Caco-2 (cell line): Measurements from ENCODE around the gene NFILZ. TPM values are rescaled to one million over a fixed set of nuclear protein-coding genes. Genes with fewer than 3 reads are reported as not detected.

Source experiments
- BruUV-seq: library from RNA; stranded (reverse); fragments of 400-500 nt; replicated peaks from 2 replicates; lab custom pipeline; 2021; lab: Mats Ljungman, UMichigan
- CTCF ChIA-PET: fragments of 300-600 bp; sonication (Branson Sonifier 250); formaldehyde crosslinking; loops from one replicate; lab custom pipeline; 2022; ENCODE audit warnings: antibody characterized with exemption; lab: Charles Lee
- POLR2A ChIA-PET: fragments of 300-600 bp; sonication (Branson Sonifier 250); formaldehyde crosslinking; loops from one replicate; lab custom pipeline; 2022; ENCODE audit warnings: antibody characterized with exemption; lab: Charles Lee
- DNase-seq, 2 experiments: peaks; one replicate each; pipeline versions ENCODE4 v3.0.0 to v3.0.0-alpha.2; 2020 to 2022
- H3K27me3 ChIP-seq: replicated peaks from 2 replicates; pipeline ENCODE4 v1.6.0; 2011; ENCODE audit warnings: low read length; ENCODE audit not compliant: control insufficient read depth, insufficient read depth
- H3K36me3 ChIP-seq: 2 replicates; pipeline ENCODE4 v1.5.1; 2011; ENCODE audit warnings: low read length; ENCODE audit not compliant: control insufficient read depth, insufficient read depth
- H3K4me1 ChIP-seq: fragments of 250-450 bp; sonication (Bioruptor Pico); 2 replicates; pipeline ENCODE4 v1.5.1; 2020; ENCODE audit warnings: mild to moderate bottlenecking
- H3K4me3 ChIP-seq: 2 replicates; pipeline ENCODE4 v1.5.1; 2011; ENCODE audit warnings: low read depth, mild to moderate bottlenecking, control low read depth, low read length
- H3K9me3 ChIP-seq: fragments of 250-450 bp; sonication (Bioruptor Pico); 2 replicates; pipeline ENCODE4 v1.5.1; 2020; ENCODE audit warnings: mild to moderate bottlenecking, moderate library complexity
- H3K27ac Mint-ChIP-seq: one replicate; pipeline ENCODE4 v1.8.0; 2022; ENCODE audit warnings: mixed read lengths; ENCODE audit not compliant: unreplicated experiment
- H3K27me3 Mint-ChIP-seq: one replicate; pipeline ENCODE4 v1.8.0; 2022; ENCODE audit warnings: mixed read lengths; ENCODE audit not compliant: insufficient read depth, unreplicated experiment
- H3K36me3 Mint-ChIP-seq: one replicate; pipeline ENCODE4 v1.8.0; 2022; ENCODE audit warnings: mild to moderate bottlenecking, mixed read lengths; ENCODE audit not compliant: insufficient read depth, unreplicated experiment
- H3K4me1 Mint-ChIP-seq: one replicate; pipeline ENCODE4 v1.8.0; 2022; ENCODE audit warnings: low read depth, mixed read lengths; ENCODE audit not compliant: unreplicated experiment
- H3K4me3 Mint-ChIP-seq: one replicate; pipeline ENCODE4 v1.8.0; 2022; ENCODE audit warnings: mild to moderate bottlenecking, moderate library complexity, mixed read lengths; ENCODE audit not compliant: unreplicated experiment
- H3K9me3 Mint-ChIP-seq: one replicate; pipeline ENCODE4 v1.8.0; 2022; ENCODE audit warnings: mixed read lengths; ENCODE audit not compliant: unreplicated experiment
- CTCF ChIP-seq, 2 experiments: fragments of 200-600 bp in 1 of 2; IDR thresholded peaks; 1 replicate in 1 of 2; 2 replicates in 1 of 2; pipeline versions ENCODE4 v1.5.1 to v1.8.0; 2011 to 2022; ENCODE audit warnings: antibody characterized with exemption in 1 of 2, control low read depth in 1 of 2, inconsistent platforms in 1 of 2, low read depth in 1 of 2, low read length in 1 of 2, mild to moderate bottlenecking in 1 of 2, moderate library complexity in 1 of 2; ENCODE audit not compliant: insufficient read depth in 1 of 2, severe bottlenecking in 1 of 2, unreplicated experiment in 1 of 2
- intact Hi-C: fragments of 100-400 bp; cut with micrococcal nuclease; formaldehyde crosslinking; loops from one replicate; pipeline ENCODE4 v1.10.0; 2022; ENCODE audit not compliant: unreplicated experiment
- total RNA-seq: library from RNA; stranded (reverse); gene quantifications from 2 replicates; pipeline ENCODE4 v1.2.3, GENCODE V29; 2022

Gene NFILZ
- total RNA-seq, 1 experiment from 2014 or later = not detected

GRCh38 chr19:8629184-8629583 is 1.2 kb upstream of the NFILZ start:
- Histone ChIP-seq H3K9me3 (peaks cover 6% of the 10 kb centered on the region; the same call in 1 of the 2 replicates), H3K4me1 (no peaks in the 10 kb centered on the region), H3K36me3 (no peaks in the 10 kb centered on the region), H3K27me3 (no peaks in the 10 kb centered on the region), H3K4me3 (no peak overlapping the region)
- DNase-seq = no peak
- H3K9me3 Mint-ChIP-seq = no peaks in the 10 kb centered on the region
- H3K36me3 Mint-ChIP-seq = no peaks in the 10 kb centered on the region
- no TSS peak for BruUV-seq
- ChIA-PET CTCF (no interaction called here), POLR2A (no interaction called here)
- H3K27me3 Mint-ChIP-seq = no peaks in the 10 kb centered on the region
- H3K4me1 Mint-ChIP-seq = no peaks in the 10 kb centered on the region
- intact Hi-C loops = no loop called here
- H3K4me3 Mint-ChIP-seq = no peak overlapping the region
- H3K27ac Mint-ChIP-seq = no peak overlapping the region
- TF ChIP-seq CTCF (IDR thresholded peaks at IDR 0.05; ENCODE audit: insufficient read depth in 1 of 2, low read depth in 1 of 2, low read length in 1 of 2, severe bottlenecking in 1 of 2, unreplicated experiment in 1 of 2) = no peak

- TF ChIP-seq CTCF (IDR thresholded peaks at IDR 0.05; ENCODE audit: insufficient read depth in 1 of 2, low read depth in 1 of 2, low read length in 1 of 2, severe bottlenecking in 1 of 2, unreplicated experiment in 1 of 2) = no peak
- Histone ChIP-seq H3K4me1 (no peaks in the 10 kb centered on the region), H3K9me3 (peaks cover 6% of the 10 kb centered on the region; the same call in 1 of the 2 replicates), H3K4me3 (no peak overlapping the region), H3K36me3 (no peaks in the 10 kb centered on the region), H3K27me3 (no peaks in the 10 kb centered on the region)
- H3K27ac Mint-ChIP-seq = no peak overlapping the region
- ChIA-PET POLR2A (no interaction called here), CTCF (interaction anchor here (0.5 kb wide), 1 partner anchor 11 kb away, joined by 4 read pairs; no protein-coding TSS in a partner anchor)
- H3K27me3 Mint-ChIP-seq = no peaks in the 10 kb centered on the region
- H3K4me1 Mint-ChIP-seq = no peaks in the 10 kb centered on the region
- no peak for DNase-seq
- no peaks in the 10 kb centered on the region for H3K9me3 Mint-ChIP-seq
- no TSS peak for BruUV-seq
- H3K4me3 Mint-ChIP-seq = no peak overlapping the region
- intact Hi-C loops = no loop called here
- no peaks in the 10 kb centered on the region for H3K36me3 Mint-ChIP-seq
Observed at GRCh38 chr19:8630796-8631424, 477 bp downstream of the NFILZ start.

- POLR2A ChIA-PET = no interaction called here
- DNase-seq = no peak
- H3K36me3 ChIP-seq = no peaks in the 10 kb centered on the region
- CTCF ChIA-PET = no interaction called here
- Mint-ChIP-seq H3K36me3 (no peaks in the 10 kb centered on the region), H3K4me3 (no peak overlapping the region), H3K4me1 (no peaks in the 10 kb centered on the region), H3K27me3 (no peaks in the 10 kb centered on the region), H3K9me3 (no peaks in the 10 kb centered on the region), H3K27ac (no peak overlapping the region)
- H3K27me3 ChIP-seq = no peaks in the 10 kb centered on the region
- no peak overlapping the region for H3K4me3 ChIP-seq
- H3K9me3 ChIP-seq = peaks cover 6% of the 10 kb centered on the region; the same call in 1 of the 2 replicates
- TF ChIP-seq CTCF (IDR thresholded peaks at IDR 0.05; ENCODE audit: insufficient read depth in 1 of 2, low read depth in 1 of 2, low read length in 1 of 2, severe bottlenecking in 1 of 2, unreplicated experiment in 1 of 2) = no peak
- no TSS peak for BruUV-seq
- no peaks in the 10 kb centered on the region for H3K4me1 ChIP-seq
- intact Hi-C loops = no loop called here
Observed at GRCh38 chr19:8631425-8631819, 989 bp downstream of the NFILZ start.
